ENCODE data around the gene RIN3. TPM values are rescaled to one million over a fixed set of nuclear protein-coding genes. Genes with fewer than 3 reads are reported as not detected.
A peak's percentile ranks its signal among the peaks of the same experiment; 100 is the strongest.

Gene RIN3
- total and polyA plus RNA-seq, 10 of the 15 experiments (the other 5 are each of a cell fraction or from before 2014, with no cell fraction given), result 0.91 to 23.3 (median 6.3) TPM

GRCh38 chr14:92702441-92702918, 188.9 kb downstream of the RIN3 start (continued):
- TF ChIP-seq IRF4 (IDR thresholded peaks at IDR 0.05; ENCODE audit: low read depth, low read length) (no peak), TBL1XR1 (IDR thresholded peaks at IDR 0.05; ENCODE audit: low read depth, low read length) (no peak), MYC (IDR thresholded peaks at IDR 0.05; ENCODE audit: insufficient read depth, insufficient read length, insufficient replicate concordance, low read length, severe bottlenecking) (no peak), NR2F1 (conservative IDR thresholded peaks at IDR 0.05) (peak; percentile 62), EED (IDR thresholded peaks at IDR 0.05; ENCODE audit: low read depth) (peak; percentile 56; the same call in 1 of the 2 replicates), POLR2AphosphoS2 (IDR thresholded peaks at IDR 0.05; ENCODE audit: low read depth, low read length) (peak; percentile 47; the same call in 1 of the 2 replicates), SKIL (IDR thresholded peaks at IDR 0.05; ENCODE audit: low read depth, poor library complexity, severe bottlenecking) (no peak), YBX1 (IDR thresholded peaks at IDR 0.05) (no peak)

- Histone ChIP-seq H4K20me1 (ENCODE audit: control insufficient read depth, insufficient read depth) (no peaks in the 10 kb centered on the region), H3K27ac (ENCODE audit: control insufficient read depth, insufficient read depth) (no peak overlapping the region), H3K4me3 (no peak overlapping the region), H3K36me3 (ENCODE audit: control insufficient read depth in 2 of 2, insufficient read depth in 2 of 2, low read length in 1 of 2) (0 out of 4 replicates have a peak, but pooled peaks cover 0 to 3% of the 10 kb centered on the region in 2 experiments), H3K27me3 (replicated peaks in 1 of 2; ENCODE audit: control insufficient read depth in 2 of 2, insufficient read depth in 2 of 2, low read length in 1 of 2) (no peaks in the 10 kb centered on the region), H3K9ac (ENCODE audit: control insufficient read depth, insufficient read depth, low read length) (no peak overlapping the region), H3K79me2 (ENCODE audit: control insufficient read depth, insufficient read depth, low read length) (no peaks in the 10 kb centered on the region), H3K4me1 (ENCODE audit: control insufficient read depth, insufficient read depth, low read length) (peaks cover 33% of the 10 kb centered on the region), H2AFZ (ENCODE audit: control insufficient read depth, low read depth, low read length) (no peak overlapping the region), H3K9me3 (replicated peaks; ENCODE audit: control insufficient read depth, insufficient read depth, low read length) (no peaks in the 10 kb centered on the region), H3K4me2 (ENCODE audit: control insufficient read depth, insufficient read depth) (peak overlapping the region; percentile 58; the same call in 1 of the 2 replicates)
- CTCF ChIA-PET, result interaction anchor here (0.8 to 1.7 kb wide), 9 partner anchors 10 to 115 kb away, joined by 3 to 7 read pairs (median 4); no protein-coding TSS in a partner anchor
- in situ Hi-C loops (cut with MboI), result no loop called here
- POLR2A ChIA-PET, result interaction anchor here (1.2 to 1.8 kb wide), 5 partner anchors 26 to 72 kb away, joined by 3 to 7 read pairs (median 4); partner anchors contain the start of gene LGMN
- no TSS peak for BruUV-seq (replicated peaks)
- RAD21 ChIA-PET (ENCODE audit: unreplicated experiment), result interaction anchor here (1.5 to 1.9 kb wide), 4 partner anchors 27 to 114 kb away, joined by 3 to 10 read pairs (median 5); no protein-coding TSS in a partner anchor
- intact Hi-C loops (cut with micrococcal nuclease; ENCODE audit: unreplicated experiment), result loop anchor here (5.0 kb wide), 1 partner anchor 44 kb away; the partner anchor contains the start of gene LGMN
- 96% methylated on average over 10 of the region's 10 CpGs for WGBS (ENCODE audit: insufficient coverage, insufficient replicate concordance, low lambda C conversion rate, missing lambda C conversion rate)
- FAIRE-seq (no peak), DNase-seq (ENCODE audit: low read depth, low spot score) (no peak), ATAC-seq (no peak)
- SMC1A ChIA-PET (ENCODE audit: uncharacterized antibody, unreplicated experiment), result interaction anchor here (0.9 to 2.4 kb wide), 13 partner anchors 9 to 126 kb away, joined by 3 to 10 read pairs (median 4); no protein-coding TSS in a partner anchor
- TF ChIP-seq CUX1 (IDR thresholded peaks at IDR 0.05; ENCODE audit: insufficient replicate concordance, low read depth, low read length) (no peak), CTCF (IDR thresholded peaks at IDR 0.05 in 2 of 3, conservative IDR thresholded peaks at IDR 0.05 in 1 of 3; ENCODE audit: control insufficient read depth in 2 of 3, extremely low read depth in 1 of 3, insufficient read depth in 1 of 3, low read depth in 3 of 3, low read length in 3 of 3) (no peak)
- TF ChIP-seq, protein P1, sequence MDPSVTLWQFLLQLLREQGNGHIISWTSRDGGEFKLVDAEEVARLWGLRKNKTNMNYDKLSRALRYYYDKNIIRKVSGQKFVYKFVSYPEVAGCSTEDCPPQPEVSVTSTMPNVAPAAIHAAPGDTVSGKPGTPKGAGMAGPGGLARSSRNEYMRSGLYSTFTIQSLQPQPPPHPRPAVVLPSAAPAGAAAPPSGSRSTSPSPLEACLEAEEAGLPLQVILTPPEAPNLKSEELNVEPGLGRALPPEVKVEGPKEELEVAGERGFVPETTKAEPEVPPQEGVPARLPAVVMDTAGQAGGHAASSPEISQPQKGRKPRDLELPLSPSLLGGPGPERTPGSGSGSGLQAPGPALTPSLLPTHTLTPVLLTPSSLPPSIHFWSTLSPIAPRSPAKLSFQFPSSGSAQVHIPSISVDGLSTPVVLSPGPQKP (IDR thresholded peaks at IDR 0.05; ENCODE audit: low read depth, low read length), result no peak
Measured at GRCh38 chr14:92703516-92703915, 189.9 kb downstream of the RIN3 start.
